H1 (cell line): ENCODE data around the gene TMEM135. TPM values are rescaled to one million over a fixed set of nuclear protein-coding genes. Genes with fewer than 3 reads are reported as not detected.

Experiments
- CREB1 ChIP-seq: IDR thresholded peaks from 2 replicates; pipeline ENCODE4 v1.6.1; 2012; ENCODE audit warnings: inconsistent platforms
- FOSL1 ChIP-seq: IDR thresholded peaks from 2 replicates; pipeline ENCODE4 v1.6.1; 2011; ENCODE audit warnings: mild to moderate bottlenecking, low read depth, low read length, moderate library complexity; ENCODE audit not compliant: insufficient read depth
- JUN ChIP-seq: IDR thresholded peaks from 2 replicates; pipeline ENCODE4 v1.6.1; 2011; ENCODE audit warnings: low read depth, mild to moderate bottlenecking, improper control_type of control experiment, low read length
- POLR2AphosphoS5 ChIP-seq: IDR thresholded peaks from 2 replicates; pipeline ENCODE4 v1.6.1; 2011; ENCODE audit warnings: low read depth, low read length
- RFX5 ChIP-seq: IDR thresholded peaks from 2 replicates; pipeline ENCODE4 v1.6.1; 2011; ENCODE audit warnings: low read depth, low read length, improper control_type of control experiment, borderline replicate concordance
- SP2 ChIP-seq: IDR thresholded peaks from 2 replicates; pipeline ENCODE4 v1.6.1; 2012; ENCODE audit warnings: mild to moderate bottlenecking, low read length, inconsistent platforms
- polyA plus RNA-seq, 7 experiments: library from polyadenylated mRNA; depleted of rRNA in 3 of 7; stranded (reverse) in 5 of 7; unstranded in 2 of 7; fragments of >200 nt in 5 of 7; fragments of 200-250 nt in 2 of 7; gene quantifications; 1 replicate in 5 of 7; 2 replicates in 1 of 7; 4 replicates in 1 of 7; pipeline versions ENCODE4 v1.2.1 to v1.2.3, GENCODE V29; 2011 to 2013; ENCODE audit warnings: missing spikeins in 2 of 7, mixed read lengths in 2 of 7
- total RNA-seq: library from RNA; stranded (reverse); fragmentation: NEBNext Ultra II Directional; extraction: Animal tissue kit (Norgen Biotek cat#: 25700); gene quantifications from 2 replicates; pipeline ENCODE4 v1.2.1, GENCODE V29; 2021

The TMEM135 gene
- total and polyA plus RNA-seq, 2 of the 8 experiments (the other 6 are each of a cell fraction or from before 2014, with no cell fraction given) = 9.3 to 31.3 TPM

GRCh38 chr11:87174870-87175269, 137.1 kb downstream of the TMEM135 start (continued):
- TF ChIP-seq FOSL1 = no peak
- no peak for TF ChIP-seq POLR2AphosphoS5
- TF ChIP-seq SP2 = no peak
- no peak for TF ChIP-seq CREB1
- TF ChIP-seq JUN = no peak
- no peak for TF ChIP-seq RFX5
